GM12872 (cell line): ENCODE data around the gene PM20D1.

ENCODE experiments used
- TF ChIP-seq, protein P1 (sequence below): IDR thresholded peaks from 3 replicates; pipeline ENCODE4 v1.5.1; 2011; ENCODE audit warnings: low read depth, mild to moderate bottlenecking, low read length, moderate library complexity; ENCODE audit not compliant: insufficient read depth

The PM20D1 gene

DNA sequence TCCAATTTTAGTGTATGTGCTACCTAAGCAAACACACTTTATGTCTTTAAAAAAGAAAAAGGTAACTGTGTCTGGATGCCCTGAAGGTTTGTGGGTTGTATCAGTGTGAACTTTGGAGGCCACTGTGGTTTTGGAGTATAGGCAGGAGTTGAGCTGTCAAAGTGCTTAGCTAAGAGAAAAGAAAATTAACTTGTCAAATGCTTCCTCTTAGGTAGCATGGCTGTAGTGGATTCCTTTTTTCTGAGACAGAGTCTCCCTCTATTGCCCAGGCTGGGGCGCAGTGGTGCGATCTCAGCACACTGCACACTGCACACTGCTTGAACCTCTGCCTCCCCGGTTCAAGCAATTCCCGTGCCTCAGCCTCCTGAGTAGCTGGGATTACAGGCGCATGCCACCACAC is 25.8 kb downstream of the PM20D1 start:
- TF ChIP-seq, protein P1, sequence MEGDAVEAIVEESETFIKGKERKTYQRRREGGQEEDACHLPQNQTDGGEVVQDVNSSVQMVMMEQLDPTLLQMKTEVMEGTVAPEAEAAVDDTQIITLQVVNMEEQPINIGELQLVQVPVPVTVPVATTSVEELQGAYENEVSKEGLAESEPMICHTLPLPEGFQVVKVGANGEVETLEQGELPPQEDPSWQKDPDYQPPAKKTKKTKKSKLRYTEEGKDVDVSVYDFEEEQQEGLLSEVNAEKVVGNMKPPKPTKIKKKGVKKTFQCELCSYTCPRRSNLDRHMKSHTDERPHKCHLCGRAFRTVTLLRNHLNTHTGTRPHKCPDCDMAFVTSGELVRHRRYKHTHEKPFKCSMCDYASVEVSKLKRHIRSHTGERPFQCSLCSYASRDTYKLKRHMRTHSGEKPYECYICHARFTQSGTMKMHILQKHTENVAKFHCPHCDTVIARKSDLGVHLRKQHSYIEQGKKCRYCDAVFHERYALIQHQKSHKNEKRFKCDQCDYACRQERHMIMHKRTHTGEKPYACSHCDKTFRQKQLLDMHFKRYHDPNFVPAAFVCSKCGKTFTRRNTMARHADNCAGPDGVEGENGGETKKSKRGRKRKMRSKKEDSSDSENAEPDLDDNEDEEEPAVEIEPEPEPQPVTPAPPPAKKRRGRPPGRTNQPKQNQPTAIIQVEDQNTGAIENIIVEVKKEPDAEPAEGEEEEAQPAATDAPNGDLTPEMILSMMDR, result no peak

DNA sequence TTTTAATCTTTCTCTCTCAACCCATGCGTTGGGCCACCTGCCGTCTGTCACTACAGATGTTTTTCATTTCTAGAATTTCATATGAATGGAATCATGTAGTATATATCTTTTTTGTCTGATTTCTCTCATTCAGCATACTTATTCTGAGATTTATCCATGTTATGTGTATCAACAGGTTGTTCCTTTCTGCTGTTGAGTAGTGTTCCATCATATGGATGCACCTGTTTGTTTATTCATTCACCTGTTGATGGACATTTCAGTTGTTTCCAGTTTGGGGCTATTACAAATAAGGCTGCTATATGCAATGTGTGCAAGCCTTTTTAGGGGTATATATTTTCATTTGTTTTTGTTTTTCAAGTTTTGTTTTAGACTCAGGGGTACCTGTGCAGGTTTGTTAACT is 27.5 kb downstream of the PM20D1 start:
- TF ChIP-seq, protein P1, result no peak

DNA sequence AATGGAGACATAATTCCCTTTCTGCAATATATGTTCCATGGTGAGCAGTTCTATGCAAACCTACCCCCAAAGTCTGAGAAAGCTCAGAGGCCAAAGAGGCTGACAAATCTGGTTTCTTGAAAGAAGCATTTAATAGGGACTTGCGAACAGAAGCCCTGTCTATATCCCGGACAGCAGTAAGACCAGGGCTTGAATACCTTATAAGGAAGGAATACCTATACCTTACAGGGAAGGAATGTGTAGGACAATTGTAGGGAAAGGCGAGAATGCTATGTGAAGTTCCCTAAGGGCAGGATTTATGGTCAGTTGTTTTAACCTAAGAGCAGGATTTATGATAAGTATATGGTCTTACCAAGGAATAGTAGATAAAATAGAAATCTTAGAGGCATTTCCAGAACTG is 31.9 kb downstream of the PM20D1 start:
- TF ChIP-seq, protein P1, result no peak

DNA sequence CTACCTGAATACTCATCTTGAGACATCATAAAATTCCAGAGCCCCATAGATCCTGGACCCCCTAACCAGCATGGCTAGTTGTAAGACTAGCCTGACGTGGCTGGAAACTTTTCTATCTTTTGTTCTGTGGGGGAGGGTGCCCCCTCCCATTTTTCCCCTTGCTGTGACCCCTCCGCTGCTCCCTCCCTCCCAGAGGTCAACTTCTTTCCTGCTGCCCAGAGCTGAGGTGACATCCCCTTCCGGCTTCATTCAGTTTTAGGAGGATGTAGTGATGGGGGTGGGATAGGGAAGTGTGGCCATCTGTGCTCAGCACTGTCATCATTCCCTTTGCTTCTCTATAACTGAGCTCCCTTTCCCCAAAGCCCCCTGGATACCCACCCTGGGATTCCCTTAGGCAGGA is 32.6 kb downstream of the PM20D1 start:
- TF ChIP-seq, protein P1, result no peak

DNA sequence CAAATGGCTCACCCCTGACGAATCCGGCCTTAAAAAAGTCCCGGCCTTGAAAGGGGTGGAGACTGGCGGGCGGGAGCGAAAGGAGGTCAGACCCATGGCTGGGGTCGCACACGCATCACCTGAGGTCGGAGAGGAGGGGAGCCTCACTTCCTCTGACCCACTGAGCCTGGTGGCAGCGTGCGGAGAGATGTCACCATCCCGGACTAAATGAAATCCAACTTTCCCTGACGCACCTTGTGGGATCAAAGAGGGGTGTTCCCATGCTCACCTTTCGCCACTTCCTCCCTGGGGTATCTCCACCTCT is 36.2 kb downstream of the PM20D1 start:
- TF ChIP-seq, protein P1, result no peak

DNA sequence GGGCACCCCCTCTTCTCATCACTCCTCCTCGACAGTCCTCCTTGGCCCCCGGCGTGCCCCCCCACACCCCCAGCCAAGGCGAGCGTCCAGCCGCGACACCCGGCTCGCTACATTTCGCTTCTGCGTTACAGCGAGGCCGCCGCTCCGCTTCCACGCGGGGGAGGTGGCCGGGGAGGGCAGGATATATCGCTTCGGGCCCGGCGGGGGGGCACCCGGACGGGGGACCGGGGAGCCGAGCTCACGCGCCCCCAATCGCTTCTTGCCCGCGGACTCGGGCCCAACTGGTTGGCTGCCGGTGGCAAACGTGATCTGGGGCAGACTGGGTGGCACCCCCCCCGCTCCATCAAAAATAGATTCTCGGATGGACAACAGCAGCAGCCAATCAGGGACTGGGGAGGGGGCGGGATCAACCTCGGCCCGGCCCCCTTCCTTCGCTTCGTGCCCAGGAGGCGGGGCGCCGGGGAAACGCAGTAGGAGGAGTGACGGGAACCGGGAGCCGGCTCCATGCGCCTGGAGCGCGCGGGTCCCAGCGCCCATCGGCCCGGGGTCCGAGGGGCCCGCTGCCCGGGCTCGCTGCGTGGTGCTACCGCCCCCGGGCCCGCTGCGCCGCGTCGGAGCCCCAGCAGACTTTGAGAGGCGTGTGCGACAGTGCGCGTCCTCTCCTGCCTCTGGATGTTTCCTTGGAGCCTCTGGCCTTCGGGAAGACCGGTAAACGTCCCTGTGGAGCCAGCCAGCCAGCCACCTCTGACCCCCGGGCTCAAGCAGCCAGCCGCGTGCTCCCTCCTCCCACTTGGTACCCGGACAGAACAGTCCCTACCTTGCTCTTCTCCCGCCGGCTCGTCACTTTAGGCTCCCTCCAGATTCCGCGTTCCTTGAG is 36.8 kb downstream of the PM20D1 start, which contains the start of gene SLC41A1:
Gene SLC41A1 (minus strand): TSS at position 321 of the 877 bp plus-strand sequence. CDS start 2,757 bp downstream, outside the sequence.
- TF ChIP-seq, protein P1, result no peak

DNA sequence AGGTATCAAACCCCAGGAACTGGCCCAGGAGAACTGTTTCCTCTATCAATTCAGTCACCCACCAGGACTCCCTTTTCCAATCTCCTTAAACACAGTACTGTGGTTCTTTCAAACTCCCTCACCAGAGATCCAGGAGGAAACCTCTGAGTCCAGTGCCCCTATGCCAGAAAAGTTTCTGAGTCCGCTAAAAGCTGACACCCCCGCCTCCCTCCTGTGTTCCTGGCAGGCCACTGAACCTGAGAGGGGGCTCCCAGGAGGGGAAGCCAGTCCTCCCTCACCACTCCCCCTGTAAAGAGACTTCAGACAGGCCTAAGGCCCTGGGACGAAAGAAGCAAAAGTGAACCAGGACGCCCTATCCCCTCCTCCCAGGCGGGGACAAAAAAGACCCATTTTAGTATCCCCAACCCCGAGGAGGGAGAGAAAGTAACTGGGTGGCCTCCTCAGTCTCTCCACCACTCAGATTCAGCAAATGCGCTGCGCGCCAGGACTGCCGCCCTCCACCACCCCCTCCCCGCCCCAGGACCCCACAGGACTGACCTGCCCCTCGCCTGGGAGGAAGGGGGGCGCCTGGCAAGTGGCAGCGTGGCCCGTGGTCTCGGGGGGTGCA is 37.6 kb downstream of the PM20D1 start:
- TF ChIP-seq, protein P1, result no peak
